Measurements from ENCODE around the gene ESRRA.

GRCh38 chr11:64362339-64362738, 57.0 kb downstream of the ESRRA start:
- TF ChIP-seq CTCF (IDR thresholded peaks at IDR 0.05) (no peak), EP300 (IDR thresholded peaks at IDR 0.05) (no peak), POLR2A (IDR thresholded peaks at IDR 0.05) (no peak)

All from tibial nerve (tissue), 4 donors.